GM19099 (cell line): ENCODE results near the gene BSN.

ENCODE experiments used
- POLR2A ChIP-seq: IDR thresholded peaks from 3 replicates; pipeline ENCODE4 v1.6.1; 2011; ENCODE audit warnings: low read depth; ENCODE audit not compliant: insufficient read length; ENCODE audit errors: extremely low read depth

Gene BSN

DNA sequence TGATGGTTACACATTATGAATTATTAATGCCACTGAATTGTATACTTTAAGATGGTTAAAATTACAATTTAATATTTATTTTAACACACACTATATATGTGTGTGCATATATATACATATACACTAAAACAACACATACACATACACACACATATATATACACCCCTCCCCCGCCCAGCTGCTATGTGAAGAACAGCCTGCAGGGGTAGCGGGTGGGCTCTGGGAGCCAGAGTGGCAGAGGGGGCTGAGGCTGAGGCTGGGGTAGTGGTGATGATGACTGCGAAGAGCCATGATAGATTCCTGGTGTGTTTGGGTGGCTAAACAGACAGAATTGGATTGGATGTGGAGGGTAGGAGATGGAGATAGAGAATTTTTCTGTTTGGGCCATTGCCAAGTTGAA, 80.5 kb downstream of the BSN start:
- no peak for TF ChIP-seq POLR2A

DNA sequence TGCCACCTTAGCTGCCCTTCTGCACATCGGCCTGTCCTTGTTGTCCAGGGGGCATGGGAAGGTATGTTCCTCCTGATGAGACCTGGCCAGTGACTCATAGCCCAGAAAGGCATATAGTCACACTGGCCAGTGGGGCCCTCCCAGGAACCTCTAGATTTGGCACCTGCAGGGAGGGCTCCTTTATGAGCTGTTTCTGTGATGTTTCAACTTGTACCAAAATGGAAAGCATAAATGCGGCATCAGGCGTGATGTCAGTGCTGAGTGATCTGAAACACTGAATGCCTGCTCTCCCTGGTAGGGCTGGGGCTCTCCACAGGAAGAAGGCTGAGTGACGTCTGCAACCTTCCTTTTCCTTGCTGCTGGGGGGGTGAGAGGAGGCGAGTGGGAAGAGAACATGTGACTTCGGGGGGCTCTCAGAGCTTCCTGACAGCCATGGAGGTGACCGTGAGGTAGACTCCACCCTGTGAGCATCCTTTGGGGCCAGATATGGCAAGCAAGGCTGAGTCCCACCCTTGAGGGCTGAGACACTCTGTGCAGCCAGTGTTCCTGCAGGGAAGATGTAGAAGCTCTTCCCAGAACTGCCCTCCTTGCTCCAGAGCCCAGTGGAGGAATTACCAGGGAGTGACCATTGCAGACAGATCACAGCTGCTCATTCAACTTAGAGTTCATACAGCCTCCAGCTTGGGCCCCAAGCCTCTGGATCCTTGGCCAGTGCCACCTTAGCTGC, 82.8 kb downstream of the BSN start:
- no peak for TF ChIP-seq POLR2A

DNA sequence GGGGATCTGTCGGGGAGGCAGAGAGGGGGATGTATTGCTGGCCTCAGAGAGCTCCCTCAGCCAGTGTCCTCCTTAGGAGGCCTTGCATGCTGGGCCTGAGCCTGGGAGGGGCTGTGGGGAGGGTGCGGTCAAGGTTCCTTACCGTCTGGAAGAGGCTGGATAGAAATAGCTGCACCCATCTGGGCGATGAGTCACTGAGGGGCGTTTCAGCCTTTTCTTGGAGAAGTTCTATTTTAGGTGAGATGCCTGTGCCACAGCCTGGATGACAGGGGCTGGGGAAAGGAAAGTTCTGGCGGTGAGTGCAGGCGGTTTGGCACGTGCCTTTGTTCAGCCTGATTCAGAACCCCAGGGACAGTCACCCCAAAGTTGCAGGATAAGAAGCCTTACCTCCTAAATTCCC, 84.2 kb downstream of the BSN start:
- no peak for TF ChIP-seq POLR2A

DNA sequence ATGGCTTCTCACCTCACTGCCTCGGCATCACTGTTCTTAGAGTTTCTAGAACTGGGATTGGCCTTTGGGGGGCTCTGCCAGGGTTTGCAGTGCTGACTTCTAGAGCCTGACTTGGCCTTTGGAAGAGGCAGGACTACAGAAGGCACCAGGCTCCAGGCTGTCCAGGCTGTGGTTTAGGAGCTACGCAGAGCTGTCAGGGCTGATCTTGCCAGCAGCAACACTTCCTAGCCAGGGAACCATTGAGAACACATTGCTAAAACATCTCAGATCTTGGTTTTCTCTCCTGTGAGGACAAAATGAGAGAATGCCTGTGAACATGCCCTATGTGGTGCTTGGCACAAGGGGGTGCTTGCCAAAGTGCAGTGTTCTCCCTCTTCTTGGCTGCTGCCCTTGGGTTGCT, 85.3 kb downstream of the BSN start:
- no peak for TF ChIP-seq POLR2A

DNA sequence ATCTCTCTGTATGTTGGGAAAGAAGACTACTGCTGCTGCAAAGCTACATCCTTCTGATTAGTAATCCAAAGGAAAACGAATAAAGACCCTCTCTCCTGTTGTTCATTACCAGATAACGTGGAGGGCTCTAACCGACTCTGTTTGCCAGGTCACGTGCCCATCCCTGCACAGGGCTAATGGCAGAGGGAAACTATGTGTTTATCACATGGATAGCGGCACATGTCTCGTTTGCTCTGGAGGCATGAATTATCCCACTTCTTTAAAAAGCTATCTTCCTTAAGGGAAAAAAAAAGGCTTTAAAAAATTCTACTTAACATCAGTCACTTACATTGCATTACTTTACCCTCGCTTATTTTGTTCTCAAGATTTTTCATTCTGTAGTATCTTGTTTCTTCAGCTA, 87.0 kb downstream of the BSN start:
- TF ChIP-seq POLR2A: no peak

DNA sequence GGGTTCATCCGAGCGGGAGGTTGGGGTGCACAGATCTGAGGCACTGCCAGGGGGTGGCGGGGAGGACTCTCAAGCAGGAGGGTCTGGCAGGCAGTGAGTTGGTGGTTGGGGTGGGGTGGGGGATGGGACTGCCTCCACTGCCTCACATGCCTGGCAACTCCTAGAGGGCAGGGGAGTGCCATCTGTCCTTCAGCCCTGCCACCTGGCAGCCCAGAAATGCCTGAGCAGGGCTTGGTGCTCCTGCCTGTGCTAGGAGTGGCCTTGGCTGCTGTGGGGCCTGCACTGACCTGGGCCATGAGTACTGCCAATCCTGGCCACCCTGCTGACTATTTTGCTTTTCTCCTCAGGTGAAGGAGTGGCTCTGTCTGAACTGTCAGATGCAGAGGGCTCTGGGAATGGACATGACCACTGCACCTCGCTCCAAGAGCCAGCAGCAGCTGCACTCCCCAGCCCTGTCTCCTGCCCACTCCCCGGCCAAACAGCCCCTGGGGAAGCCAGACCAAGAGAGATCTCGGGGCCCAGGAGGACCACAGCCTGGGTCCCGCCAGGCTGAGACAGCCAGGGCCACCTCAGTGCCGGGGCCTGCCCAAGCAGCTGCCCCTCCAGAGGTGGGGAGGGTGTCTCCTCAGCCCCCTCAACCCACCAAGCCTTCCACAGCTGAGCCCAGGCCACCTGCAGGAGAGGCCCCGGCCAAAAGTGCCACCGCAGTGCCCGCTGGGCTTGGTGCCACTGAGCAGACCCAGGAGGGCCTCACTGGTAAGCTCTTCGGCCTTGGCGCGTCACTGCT, 87.8 kb downstream of the BSN start:
- no peak for TF ChIP-seq POLR2A

DNA sequence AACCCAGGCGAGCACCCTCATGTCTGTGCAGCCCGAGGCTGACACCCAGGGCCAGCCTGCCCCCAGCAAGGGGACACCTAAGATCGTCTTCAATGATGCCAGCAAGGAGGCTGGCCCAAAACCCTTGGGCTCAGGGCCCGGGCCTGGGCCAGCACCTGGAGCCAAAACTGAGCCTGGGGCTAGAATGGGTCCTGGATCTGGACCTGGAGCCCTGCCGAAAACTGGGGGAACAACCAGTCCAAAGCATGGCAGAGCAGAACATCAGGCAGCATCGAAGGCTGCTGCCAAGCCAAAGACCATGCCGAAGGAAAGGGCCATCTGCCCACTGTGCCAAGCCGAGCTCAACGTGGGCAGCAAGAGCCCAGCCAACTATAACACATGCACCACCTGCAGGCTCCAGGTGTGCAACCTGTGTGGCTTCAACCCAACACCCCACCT, 88.5 kb downstream of the BSN start:
- TF ChIP-seq POLR2A: no peak

DNA sequence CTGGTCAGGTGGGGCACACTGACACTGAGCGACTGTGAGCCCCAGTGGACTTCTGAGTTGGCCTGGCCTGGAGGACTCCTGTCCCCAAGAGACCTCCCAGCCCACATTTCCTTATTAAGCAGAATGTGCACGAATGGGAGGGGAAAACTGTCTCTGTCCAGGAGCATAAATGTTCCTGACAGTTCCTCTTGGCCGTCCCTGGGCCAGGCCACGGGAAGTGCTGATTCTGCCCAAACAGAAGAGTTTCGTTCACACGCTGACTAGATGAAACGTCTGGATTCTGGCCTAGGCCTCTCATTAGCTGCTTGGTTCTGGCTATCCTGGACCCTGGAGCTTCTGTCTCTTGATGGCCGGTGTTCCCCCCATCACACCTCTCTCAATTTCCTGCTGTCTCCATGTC, 90.4 kb downstream of the BSN start:
- TF ChIP-seq POLR2A: no peak

DNA sequence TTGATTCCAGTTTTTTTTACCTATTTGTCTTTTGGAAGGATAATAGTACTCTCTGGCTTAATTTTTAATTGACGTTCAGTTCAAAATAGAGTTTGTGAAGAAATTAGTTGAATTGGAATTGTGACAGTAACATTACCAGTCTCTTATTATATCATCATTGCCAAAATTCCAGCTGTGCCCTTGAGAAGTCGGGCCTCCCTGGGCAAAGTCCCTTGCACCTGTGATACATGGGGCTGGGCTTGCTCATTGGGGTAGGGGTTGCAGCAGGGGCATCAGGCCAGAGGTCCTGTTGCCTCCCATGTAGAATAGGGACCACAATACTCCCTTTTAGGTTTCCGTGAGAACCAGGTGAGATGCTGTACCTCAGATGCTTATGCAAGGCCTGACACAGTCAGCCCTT, 92.0 kb downstream of the BSN start:
- no peak for TF ChIP-seq POLR2A

DNA sequence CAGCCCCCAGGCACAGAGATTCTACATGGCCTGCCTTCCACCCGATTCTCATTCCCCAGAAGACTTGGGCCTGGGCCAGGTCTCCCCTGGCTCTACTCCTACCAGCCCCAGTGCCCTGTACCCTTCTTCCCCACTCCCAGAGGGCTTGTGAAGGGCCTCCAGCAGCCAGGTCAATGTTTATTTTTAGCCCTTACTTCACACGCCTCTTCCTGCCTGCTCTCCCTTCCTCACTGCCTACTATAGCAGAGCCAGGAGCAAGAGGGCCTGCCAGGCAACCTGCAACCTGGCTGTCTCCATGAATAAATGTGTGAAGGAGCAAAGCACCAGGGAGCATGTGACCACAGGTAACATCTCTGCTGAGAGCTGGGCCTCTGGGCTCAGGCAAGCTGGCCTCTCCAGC, 93.5 kb downstream of the BSN start:
- TF ChIP-seq POLR2A: no peak

DNA sequence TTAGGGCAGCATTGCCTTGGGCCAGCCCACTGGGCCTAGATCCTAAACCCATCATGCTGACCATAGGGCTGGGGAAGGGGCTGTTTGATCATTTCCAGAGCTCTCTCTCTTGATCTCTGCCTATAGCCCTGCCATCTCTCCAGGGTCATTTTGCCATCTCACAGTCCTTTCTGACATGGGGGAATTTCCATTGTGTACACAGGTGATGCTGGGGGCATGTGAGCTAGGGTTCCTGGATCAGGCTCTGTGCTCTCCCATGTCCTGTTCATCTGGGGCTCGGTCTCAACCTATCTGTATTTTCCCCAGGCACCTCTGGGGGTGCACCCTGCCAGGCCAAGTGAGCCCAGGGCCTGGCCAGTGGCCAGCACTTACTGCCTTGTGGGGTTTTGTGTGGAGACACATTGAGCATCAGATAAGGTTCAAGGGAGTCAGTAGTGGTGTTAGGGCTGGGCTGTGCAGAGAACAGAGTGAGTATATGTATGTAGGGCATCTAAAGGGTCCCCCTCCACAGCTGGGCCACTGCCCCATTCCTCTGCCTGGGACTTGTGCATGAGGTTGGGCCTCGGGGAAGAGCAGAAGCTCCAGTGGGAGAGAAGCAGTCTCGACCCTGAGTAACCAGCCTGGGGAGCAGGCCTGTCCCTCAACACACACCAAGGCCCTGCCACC, 94.2 kb downstream of the BSN start:
- TF ChIP-seq POLR2A: no peak

DNA sequence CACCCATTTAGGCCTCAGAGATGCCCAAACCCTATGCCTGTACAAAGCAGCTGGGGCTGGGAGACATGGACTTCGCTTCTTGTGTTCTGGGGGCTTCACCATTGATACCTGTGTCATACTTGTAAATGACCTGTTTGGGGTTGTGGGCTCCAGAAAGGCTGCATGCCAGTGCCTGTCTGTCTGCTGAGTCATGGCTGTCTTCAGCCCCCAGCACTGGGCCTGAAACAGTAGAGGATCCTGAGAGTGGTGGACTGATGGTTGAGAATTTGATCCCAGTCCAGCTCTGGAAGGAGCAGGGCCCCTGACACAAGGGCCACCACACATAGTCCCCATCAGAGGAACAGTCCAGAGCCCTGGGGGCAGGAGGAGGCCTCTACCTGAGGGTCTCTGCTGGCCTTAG, 95.3 kb downstream of the BSN start:
- no peak for TF ChIP-seq POLR2A

DNA sequence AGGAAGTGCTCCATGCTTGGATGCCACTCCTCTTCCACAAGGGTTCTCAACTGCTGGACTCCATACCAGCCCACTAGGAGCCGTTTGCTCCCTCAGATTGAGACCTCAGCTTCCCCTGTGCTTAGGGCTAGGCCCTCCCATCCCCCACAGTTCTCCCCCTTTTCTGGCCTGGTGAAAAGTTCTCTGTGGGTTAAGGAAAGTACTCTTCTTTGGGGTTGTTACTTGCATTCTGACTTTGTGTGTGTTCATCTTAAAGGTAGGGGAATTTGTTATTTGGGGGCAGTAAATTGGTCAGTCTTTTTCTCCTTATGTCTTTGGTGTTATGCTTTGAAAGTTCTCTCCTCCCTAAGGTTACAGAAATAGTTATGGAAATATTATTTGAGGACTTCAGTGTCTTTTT, 95.9 kb downstream of the BSN start:
- TF ChIP-seq POLR2A: no peak

DNA sequence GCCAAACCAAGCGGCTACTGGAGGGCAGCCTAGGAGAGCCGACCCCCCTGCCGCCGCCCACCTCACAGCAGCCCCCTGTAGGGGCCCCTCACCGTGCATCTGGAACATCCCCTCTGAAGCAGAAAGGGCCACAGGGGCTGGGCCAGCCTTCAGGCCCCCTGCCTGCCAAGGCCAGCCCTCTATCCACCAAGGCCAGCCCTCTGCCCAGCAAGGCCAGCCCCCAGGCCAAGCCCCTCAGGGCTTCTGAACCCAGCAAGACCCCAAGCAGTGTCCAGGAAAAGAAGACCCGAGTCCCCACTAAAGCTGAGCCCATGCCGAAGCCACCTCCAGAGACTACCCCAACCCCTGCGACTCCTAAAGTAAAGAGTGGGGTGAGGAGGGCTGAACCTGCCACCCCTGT, 96.4 kb downstream of the BSN start:
- TF ChIP-seq POLR2A: no peak

DNA sequence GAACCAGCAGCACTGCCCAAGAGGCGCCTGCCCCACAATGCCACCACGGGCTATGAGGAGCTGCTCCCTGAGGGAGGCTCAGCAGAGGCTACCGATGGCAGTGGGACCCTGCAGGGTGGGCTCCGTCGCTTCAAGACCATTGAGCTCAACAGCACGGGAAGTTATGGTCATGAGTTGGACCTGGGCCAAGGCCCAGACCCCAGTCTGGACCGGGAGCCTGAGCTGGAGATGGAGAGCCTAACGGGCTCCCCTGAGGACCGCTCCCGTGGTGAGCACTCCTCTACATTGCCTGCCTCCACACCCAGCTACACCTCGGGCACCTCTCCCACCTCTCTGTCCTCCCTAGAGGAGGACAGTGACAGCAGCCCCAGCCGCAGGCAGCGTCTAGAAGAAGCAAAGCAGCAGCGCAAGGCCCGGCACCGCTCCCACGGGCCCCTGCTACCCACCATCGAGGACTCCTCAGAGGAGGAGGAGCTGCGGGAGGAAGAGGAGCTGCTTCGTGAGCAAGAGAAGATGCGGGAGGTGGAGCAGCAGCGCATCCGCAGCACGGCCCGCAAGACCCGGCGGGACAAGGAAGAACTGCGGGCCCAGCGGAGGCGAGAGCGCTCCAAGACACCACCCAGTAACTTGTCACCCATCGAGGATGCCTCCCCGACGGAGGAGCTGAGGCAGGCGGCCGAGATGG, 98.1 kb downstream of the BSN start:
- TF ChIP-seq POLR2A: no peak

DNA sequence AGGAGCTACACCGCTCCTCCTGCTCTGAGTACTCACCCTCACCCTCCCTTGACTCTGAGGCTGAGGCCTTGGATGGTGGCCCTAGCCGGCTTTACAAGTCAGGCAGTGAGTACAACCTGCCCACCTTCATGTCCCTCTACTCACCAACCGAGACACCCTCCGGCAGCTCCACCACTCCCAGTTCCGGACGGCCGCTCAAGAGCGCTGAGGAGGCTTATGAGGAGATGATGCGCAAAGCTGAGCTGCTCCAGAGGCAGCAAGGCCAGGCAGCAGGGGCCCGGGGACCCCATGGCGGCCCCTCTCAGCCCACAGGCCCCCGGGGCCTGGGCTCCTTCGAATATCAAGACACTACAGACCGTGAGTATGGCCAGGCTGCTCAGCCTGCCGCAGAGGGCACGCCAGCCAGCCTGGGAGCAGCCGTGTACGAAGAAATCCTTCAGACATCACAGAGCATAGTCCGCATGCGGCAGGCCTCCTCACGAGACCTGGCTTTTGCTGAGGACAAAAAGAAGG, 98.7 kb downstream of the BSN start:
- TF ChIP-seq POLR2A: no peak

DNA sequence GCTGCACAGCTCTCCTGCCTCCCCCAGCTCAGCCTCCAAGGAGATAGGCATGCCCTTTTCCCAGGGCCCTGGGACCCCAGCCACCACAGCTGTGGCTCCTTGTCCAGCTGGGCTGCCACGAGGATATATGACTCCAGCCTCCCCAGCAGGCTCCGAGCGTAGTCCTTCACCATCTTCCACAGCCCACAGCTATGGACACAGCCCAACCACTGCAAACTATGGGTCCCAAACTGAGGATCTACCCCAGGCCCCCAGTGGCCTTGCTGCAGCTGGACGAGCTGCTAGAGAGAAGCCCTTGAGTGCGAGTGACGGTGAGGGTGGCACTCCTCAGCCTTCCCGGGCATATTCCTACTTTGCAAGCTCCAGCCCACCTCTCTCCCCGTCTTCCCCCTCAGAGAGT, 99.3 kb downstream of the BSN start:
- no peak for TF ChIP-seq POLR2A
